ENCODE measurements around the gene NAA11. TPM values are rescaled to one million over a fixed set of nuclear protein-coding genes. Genes with fewer than 3 reads are reported as not detected.

The NAA11 gene
- total and polyA plus RNA-seq, 2 donors = 0.02 TPM; not detected in 1

- no peak overlapping the region for H3K4me3 ChIP-seq (ENCODE audit: low read length in 2 of 2)
- no peak for DNase-seq (ENCODE audit: low read depth in 6 of 9, low spot score in 9 of 9)
- no peaks in the 10 kb centered on the region for H3K27me3 ChIP-seq (ENCODE audit: control insufficient read depth in 2 of 2, insufficient read depth in 1 of 2, low read length in 1 of 2)
- peaks cover 0 to 7% of the 10 kb centered on the region in 2 donors for H3K9me3 ChIP-seq (ENCODE audit: control insufficient read depth in 2 of 2, insufficient read depth in 1 of 2, low read length in 1 of 2)
- 94% methylated on average over 2 of the region's 2 CpGs for WGBS
- H3K27ac ChIP-seq (ENCODE audit: low read depth in 1 of 2, low read length in 1 of 2) = no peak overlapping the region
- no peaks in the 10 kb centered on the region for H3K4me1 ChIP-seq (ENCODE audit: control insufficient read depth in 2 of 2, insufficient read depth in 2 of 2, low read length in 2 of 2)
- H3K36me3 ChIP-seq (ENCODE audit: control insufficient read depth in 2 of 2, insufficient read depth in 2 of 2, low read length in 1 of 2) = no peaks in the 10 kb centered on the region
These were observed 22.5 kb upstream of the NAA11 start for GRCh38 chr4:79348405-79348804.

DNA sequence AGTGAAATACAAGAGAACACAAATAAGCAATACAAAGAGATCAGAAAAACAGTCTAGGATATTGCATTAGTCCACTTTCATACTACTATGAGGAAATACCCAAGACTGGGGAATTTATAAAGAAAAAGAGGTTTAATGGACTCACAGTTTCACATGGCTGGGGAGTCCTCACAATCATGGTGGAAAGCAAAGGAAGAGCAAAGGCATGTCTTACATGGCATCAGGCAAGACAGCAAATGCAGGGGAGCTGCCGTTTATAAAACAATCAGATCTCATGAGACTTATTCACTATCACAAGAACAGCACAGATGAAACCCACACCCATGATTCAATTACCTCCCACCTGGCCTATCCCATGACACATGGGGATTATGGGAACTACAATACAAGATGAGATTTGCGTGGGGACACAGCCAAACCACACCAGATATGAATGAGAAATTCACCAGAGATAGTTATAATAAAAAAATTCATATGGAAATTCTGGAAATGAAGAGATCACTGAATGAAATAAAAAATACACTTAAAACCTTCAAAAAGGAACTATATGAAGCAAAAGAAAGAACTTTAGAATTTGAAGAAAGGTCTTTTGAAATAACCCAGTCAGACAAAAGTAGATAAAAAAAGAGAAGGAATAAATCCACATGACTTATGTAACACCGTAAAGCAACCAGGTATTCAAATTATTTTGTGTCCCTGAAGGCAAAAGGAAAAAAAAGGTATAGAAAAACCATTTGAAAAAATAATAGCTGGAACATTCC is 16.2 kb upstream of the NAA11 start:
- Histone ChIP-seq H3K36me3 (ENCODE audit: control insufficient read depth in 2 of 2, insufficient read depth in 2 of 2, low read length in 1 of 2) (no peaks in the 10 kb centered on the region), H3K4me1 (ENCODE audit: control insufficient read depth in 2 of 2, insufficient read depth in 2 of 2, low read length in 2 of 2) (no peaks in the 10 kb centered on the region), H3K9me3 (ENCODE audit: control insufficient read depth in 2 of 2, insufficient read depth in 1 of 2, low read length in 1 of 2) (peaks cover 0 to 6% of the 10 kb centered on the region in 2 donors), H3K4me3 (ENCODE audit: low read length in 2 of 2) (no peak overlapping the region), H3K27ac (ENCODE audit: low read depth in 1 of 2, low read length in 1 of 2) (no peak overlapping the region), H3K27me3 (ENCODE audit: control insufficient read depth in 2 of 2, insufficient read depth in 1 of 2, low read length in 1 of 2) (no peaks in the 10 kb centered on the region)
- 96% methylated on average over 3 of the region's 3 CpGs for WGBS
- no peak for DNase-seq (ENCODE audit: low read depth in 6 of 9, low spot score in 9 of 9)

DNA sequence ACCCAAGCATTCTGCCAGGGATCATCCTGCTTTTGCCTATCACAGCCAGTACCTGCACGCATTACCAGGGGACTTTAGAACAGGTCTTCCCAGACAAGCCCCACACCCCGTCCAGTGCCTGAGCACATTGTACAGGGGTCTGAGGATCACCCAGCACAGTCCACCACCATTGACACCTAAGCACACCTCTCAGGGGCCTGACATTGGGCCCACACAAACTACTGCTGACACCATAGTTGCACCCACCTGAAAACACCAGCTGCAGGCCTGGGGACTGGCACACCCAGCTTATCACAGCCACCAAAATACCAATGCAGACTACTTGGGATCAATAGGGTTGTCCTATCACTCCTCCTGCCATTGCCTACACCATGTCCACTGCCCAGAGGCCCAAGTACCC is 14.7 kb upstream of the NAA11 start:
- no peak for DNase-seq (ENCODE audit: low read depth in 6 of 9, low spot score in 9 of 9)
- Histone ChIP-seq H3K4me3 (ENCODE audit: low read length in 2 of 2) (no peak overlapping the region), H3K9me3 (ENCODE audit: control insufficient read depth in 2 of 2, insufficient read depth in 1 of 2, low read length in 1 of 2) (peaks cover 0 to 3% of the 10 kb centered on the region in 2 donors), H3K4me1 (ENCODE audit: control insufficient read depth in 2 of 2, insufficient read depth in 2 of 2, low read length in 2 of 2) (no peaks in the 10 kb centered on the region), H3K27ac (ENCODE audit: low read depth in 1 of 2, low read length in 1 of 2) (no peak overlapping the region), H3K27me3 (ENCODE audit: control insufficient read depth in 2 of 2, insufficient read depth in 1 of 2, low read length in 1 of 2) (no peaks in the 10 kb centered on the region), H3K36me3 (ENCODE audit: control insufficient read depth in 2 of 2, insufficient read depth in 2 of 2, low read length in 1 of 2) (no peaks in the 10 kb centered on the region)
- 97% methylated on average over 2 of the region's 2 CpGs for WGBS

- Histone ChIP-seq H3K36me3 (ENCODE audit: control insufficient read depth in 2 of 2, insufficient read depth in 2 of 2, low read length in 1 of 2) (no peaks in the 10 kb centered on the region), H3K4me3 (ENCODE audit: low read length in 2 of 2) (no peak overlapping the region)
- DNase-seq (ENCODE audit: low read depth in 6 of 9, low spot score in 9 of 9) = no peak
These were observed 12.3 kb upstream of the NAA11 start for GRCh38 chr4:79338148-79338547.

GRCh38 chr4:79334783-79335182 is 8.9 kb upstream of the NAA11 start:
- 10% methylated on average over 1 of the region's 1 CpG for WGBS
- peaks cover 0 to 3% of the 10 kb centered on the region in 2 donors for H3K4me1 ChIP-seq (ENCODE audit: control insufficient read depth in 2 of 2, insufficient read depth in 2 of 2, low read length in 2 of 2)
- H3K27ac ChIP-seq (ENCODE audit: low read depth in 1 of 2, low read length in 1 of 2) = no peak overlapping the region
- no peaks in the 10 kb centered on the region for H3K36me3 ChIP-seq (ENCODE audit: control insufficient read depth in 2 of 2, insufficient read depth in 2 of 2, low read length in 1 of 2)
- no peaks in the 10 kb centered on the region for H3K27me3 ChIP-seq (ENCODE audit: control insufficient read depth in 2 of 2, insufficient read depth in 1 of 2, low read length in 1 of 2)
- no peak for DNase-seq (ENCODE audit: low read depth in 6 of 9, low spot score in 9 of 9)
- H3K9me3 ChIP-seq (ENCODE audit: control insufficient read depth in 2 of 2, insufficient read depth in 1 of 2, low read length in 1 of 2) = no peaks in the 10 kb centered on the region
- H3K4me3 ChIP-seq (ENCODE audit: low read length in 2 of 2) = no peak overlapping the region

More at GRCh38 chr4:79338148-79338547, 12.3 kb upstream of the NAA11 start:
- Histone ChIP-seq H3K4me1 (ENCODE audit: control insufficient read depth in 2 of 2, insufficient read depth in 2 of 2, low read length in 2 of 2) (no peaks in the 10 kb centered on the region), H3K9me3 (ENCODE audit: control insufficient read depth in 2 of 2, insufficient read depth in 1 of 2, low read length in 1 of 2) (peaks cover 0 to 3% of the 10 kb centered on the region in 2 donors), H3K27me3 (ENCODE audit: control insufficient read depth in 2 of 2, insufficient read depth in 1 of 2, low read length in 1 of 2) (no peaks in the 10 kb centered on the region), H3K27ac (ENCODE audit: low read depth in 1 of 2, low read length in 1 of 2) (no peak overlapping the region)

DNA sequence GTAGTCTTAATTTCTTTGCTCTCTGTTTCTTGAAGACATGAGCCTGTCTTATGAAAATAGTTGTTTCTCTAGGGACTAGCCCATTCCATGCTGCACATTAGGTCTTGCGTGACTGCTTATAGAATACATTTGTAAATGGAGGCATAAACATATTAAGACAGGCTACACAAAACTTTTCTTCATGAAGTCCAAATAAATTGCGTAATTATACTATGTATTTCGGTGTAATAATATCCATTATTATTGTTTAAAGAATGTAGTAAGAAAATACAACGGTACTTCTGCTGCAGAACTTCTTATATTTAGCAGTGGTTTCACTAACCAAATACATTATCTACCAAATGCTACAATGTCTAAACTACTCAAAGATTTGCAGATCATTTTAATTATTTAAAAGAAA is 8.5 kb upstream of the NAA11 start:
- Histone ChIP-seq H3K4me1 (ENCODE audit: control insufficient read depth in 2 of 2, insufficient read depth in 2 of 2, low read length in 2 of 2) (peaks cover 0 to 3% of the 10 kb centered on the region in 2 donors), H3K36me3 (ENCODE audit: control insufficient read depth in 2 of 2, insufficient read depth in 2 of 2, low read length in 1 of 2) (no peaks in the 10 kb centered on the region), H3K27ac (ENCODE audit: low read depth in 1 of 2, low read length in 1 of 2) (no peak overlapping the region), H3K4me3 (ENCODE audit: low read length in 2 of 2) (no peak overlapping the region), H3K27me3 (ENCODE audit: control insufficient read depth in 2 of 2, insufficient read depth in 1 of 2, low read length in 1 of 2) (no peaks in the 10 kb centered on the region), H3K9me3 (ENCODE audit: control insufficient read depth in 2 of 2, insufficient read depth in 1 of 2, low read length in 1 of 2) (no peaks in the 10 kb centered on the region)
- 71% methylated on average over 4 of the region's 4 CpGs for WGBS
- no peak for DNase-seq (ENCODE audit: low read depth in 6 of 9, low spot score in 9 of 9)

DNA sequence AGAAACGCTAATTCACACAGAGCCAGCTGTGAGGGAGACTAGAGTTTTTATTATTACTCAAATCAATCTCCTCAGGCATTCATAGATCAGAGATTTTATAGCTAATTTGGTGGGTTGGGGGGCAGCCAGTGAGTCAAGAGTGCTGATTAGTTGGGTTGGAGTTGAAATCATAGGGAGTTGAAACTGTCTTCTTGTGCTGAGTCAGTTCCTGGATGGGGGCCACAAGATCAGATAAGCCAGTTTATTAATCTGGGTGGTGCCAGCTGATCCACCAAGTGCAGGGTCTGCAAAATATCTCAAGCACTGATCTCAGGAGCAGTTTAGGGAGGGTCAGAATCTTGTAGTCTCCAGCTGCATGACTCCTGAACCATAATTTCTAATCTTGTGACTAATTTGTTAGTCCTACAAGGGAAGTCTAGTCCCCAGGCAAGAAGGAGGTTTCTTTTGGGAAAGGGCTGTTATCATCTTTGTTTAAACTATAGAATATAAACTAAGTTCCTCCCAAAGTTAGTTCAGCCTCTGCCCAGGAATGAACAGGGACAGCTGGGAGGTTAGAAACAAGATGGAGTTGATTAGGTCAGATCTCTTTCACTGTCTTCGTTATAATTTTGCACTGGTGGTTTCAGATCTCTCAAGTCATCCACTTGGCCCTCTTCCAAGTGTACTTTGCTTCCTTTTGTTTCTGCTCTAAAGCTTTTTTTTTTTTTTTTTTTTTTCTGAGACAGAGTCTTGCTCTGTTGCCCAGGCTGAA is 5.4 kb upstream of the NAA11 start:
- Histone ChIP-seq H3K9me3 (ENCODE audit: control insufficient read depth in 2 of 2, insufficient read depth in 1 of 2, low read length in 1 of 2) (no peaks in the 10 kb centered on the region), H3K4me3 (ENCODE audit: low read length in 2 of 2) (no peak overlapping the region), H3K27ac (ENCODE audit: low read depth in 1 of 2, low read length in 1 of 2) (no peak overlapping the region), H3K27me3 (ENCODE audit: control insufficient read depth in 2 of 2, insufficient read depth in 1 of 2, low read length in 1 of 2) (no peaks in the 10 kb centered on the region), H3K36me3 (ENCODE audit: control insufficient read depth in 2 of 2, insufficient read depth in 2 of 2, low read length in 1 of 2) (no peaks in the 10 kb centered on the region), H3K4me1 (ENCODE audit: control insufficient read depth in 2 of 2, insufficient read depth in 2 of 2, low read length in 2 of 2) (peaks cover 0 to 3% of the 10 kb centered on the region in 2 donors)
- DNase-seq (ENCODE audit: low read depth in 6 of 9, low spot score in 9 of 9) = no peak
- WGBS = 51% methylated on average over 2 of the region's 2 CpGs

DNA sequence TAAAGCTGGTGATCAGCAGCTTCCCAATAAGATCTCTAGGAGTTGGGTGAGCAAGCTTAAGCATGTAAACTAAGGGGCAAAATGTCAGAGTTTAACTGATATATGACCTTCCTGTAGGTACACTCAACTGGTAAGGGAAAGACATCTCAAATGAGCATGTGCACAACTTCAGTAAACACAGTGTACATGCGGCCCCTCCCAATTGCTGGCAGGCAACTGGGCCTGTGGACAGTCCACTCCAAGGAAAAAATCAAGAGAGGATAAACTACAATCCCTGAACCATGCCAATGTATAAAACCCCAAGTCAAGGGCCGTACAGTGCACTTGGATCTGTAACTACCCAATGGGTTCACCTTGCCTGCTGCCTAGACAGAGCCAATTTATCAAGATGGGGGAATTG is 4.9 kb upstream of the NAA11 start:
- Histone ChIP-seq H3K4me3 (ENCODE audit: low read length in 2 of 2) (no peak overlapping the region), H3K27ac (ENCODE audit: low read depth in 1 of 2, low read length in 1 of 2) (no peak overlapping the region), H3K9me3 (ENCODE audit: control insufficient read depth in 2 of 2, insufficient read depth in 1 of 2, low read length in 1 of 2) (no peaks in the 10 kb centered on the region), H3K4me1 (ENCODE audit: control insufficient read depth in 2 of 2, insufficient read depth in 2 of 2, low read length in 2 of 2) (peaks cover 0 to 3% of the 10 kb centered on the region in 2 donors), H3K27me3 (ENCODE audit: control insufficient read depth in 2 of 2, insufficient read depth in 1 of 2, low read length in 1 of 2) (no peaks in the 10 kb centered on the region), H3K36me3 (ENCODE audit: control insufficient read depth in 2 of 2, insufficient read depth in 2 of 2, low read length in 1 of 2) (no peaks in the 10 kb centered on the region)
- no peak for DNase-seq (ENCODE audit: low read depth in 6 of 9, low spot score in 9 of 9)
- WGBS = 97% methylated on average over 2 of the region's 2 CpGs

DNA sequence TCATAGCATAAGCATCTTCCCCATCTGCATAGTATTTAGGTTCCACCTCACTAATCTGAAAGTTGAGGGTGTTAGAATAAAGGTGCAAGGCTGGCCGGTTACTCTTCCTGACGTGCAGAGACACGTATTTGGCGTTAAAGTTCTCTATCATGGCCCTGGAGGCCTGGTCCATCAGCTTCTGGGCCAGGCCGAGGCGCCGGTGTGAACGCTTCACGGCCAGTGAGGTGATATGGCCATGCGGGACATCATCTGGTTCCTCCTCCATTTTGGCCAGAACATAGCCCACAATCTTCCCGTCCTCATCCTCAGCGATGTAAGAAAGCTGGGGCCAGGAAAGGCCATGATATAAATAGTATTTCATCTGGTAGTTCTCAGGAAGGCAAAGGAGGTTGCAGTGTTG is 425 bp downstream of the NAA11 start:
- no peaks in the 10 kb centered on the region for H3K27me3 ChIP-seq (ENCODE audit: control insufficient read depth in 2 of 2, insufficient read depth in 1 of 2, low read length in 1 of 2)
- no peak overlapping the region for H3K4me3 ChIP-seq (ENCODE audit: low read length in 2 of 2)
- 96% methylated on average over 12 of the region's 12 CpGs for WGBS
- no peak overlapping the region for H3K27ac ChIP-seq (ENCODE audit: low read depth in 1 of 2, low read length in 1 of 2)
- peaks cover 0 to 4% of the 10 kb centered on the region in 2 donors for H3K9me3 ChIP-seq (ENCODE audit: control insufficient read depth in 2 of 2, insufficient read depth in 1 of 2, low read length in 1 of 2)
- no peaks in the 10 kb centered on the region for H3K36me3 ChIP-seq (ENCODE audit: control insufficient read depth in 2 of 2, insufficient read depth in 2 of 2, low read length in 1 of 2)
- no peaks in the 10 kb centered on the region for H3K4me1 ChIP-seq (ENCODE audit: control insufficient read depth in 2 of 2, insufficient read depth in 2 of 2, low read length in 2 of 2)
- no peak for DNase-seq (ENCODE audit: low read depth in 6 of 9, low spot score in 9 of 9)

Data from thymus (tissue), 11 donors.